CD4-positive, alpha-beta T cell treated with Interleukin-17A for 4 hours (primary cell): ENCODE data around the gene AMBN.
A peak's percentile ranks its signal among the peaks of the same experiment; 100 is the strongest.

ENCODE experiments used
- DNase-seq: peaks from one replicate; pipeline ENCODE4 v3.0.0-alpha.2; 2020; ENCODE audit warnings: mixed read lengths

AMBN gene, protein sequence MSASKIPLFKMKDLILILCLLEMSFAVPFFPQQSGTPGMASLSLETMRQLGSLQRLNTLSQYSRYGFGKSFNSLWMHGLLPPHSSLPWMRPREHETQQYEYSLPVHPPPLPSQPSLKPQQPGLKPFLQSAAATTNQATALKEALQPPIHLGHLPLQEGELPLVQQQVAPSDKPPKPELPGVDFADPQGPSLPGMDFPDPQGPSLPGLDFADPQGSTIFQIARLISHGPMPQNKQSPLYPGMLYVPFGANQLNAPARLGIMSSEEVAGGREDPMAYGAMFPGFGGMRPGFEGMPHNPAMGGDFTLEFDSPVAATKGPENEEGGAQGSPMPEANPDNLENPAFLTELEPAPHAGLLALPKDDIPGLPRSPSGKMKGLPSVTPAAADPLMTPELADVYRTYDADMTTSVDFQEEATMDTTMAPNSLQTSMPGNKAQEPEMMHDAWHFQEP

DNA sequence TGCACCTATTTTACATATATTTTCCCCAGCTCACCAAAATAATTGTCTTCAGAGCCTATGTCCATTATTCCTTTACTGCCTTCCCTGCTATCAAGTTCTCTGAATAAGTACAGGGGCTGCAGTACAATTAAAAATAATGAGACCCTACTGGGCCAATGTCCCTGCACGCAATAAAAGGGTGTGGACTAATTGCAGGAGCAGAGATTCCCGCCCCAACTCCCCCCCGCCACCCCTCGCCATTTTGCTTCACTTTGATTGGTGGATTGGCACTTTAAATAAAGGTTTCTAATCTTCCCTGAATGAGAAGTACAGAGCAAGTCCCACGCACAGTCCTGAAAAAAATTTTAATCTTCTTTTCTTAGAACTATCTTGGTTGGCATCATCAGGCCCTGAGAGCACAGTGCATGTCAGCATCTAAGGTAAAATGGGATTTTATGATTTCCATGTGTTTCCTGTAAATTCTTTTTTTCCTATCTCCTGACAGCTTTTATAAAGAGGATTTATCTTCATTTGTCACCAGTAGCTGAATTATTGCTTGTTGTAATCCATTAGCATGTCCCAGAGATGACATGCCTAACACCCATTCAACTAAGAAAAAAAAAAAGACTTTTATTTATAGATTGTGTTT lies at the start of gene AMBN:
Gene AMBN (plus strand): TSS at position 302 of the 628 bp plus-strand sequence. CDS start 103 bp downstream, at position 405.
- no peak for DNase-seq

DNA sequence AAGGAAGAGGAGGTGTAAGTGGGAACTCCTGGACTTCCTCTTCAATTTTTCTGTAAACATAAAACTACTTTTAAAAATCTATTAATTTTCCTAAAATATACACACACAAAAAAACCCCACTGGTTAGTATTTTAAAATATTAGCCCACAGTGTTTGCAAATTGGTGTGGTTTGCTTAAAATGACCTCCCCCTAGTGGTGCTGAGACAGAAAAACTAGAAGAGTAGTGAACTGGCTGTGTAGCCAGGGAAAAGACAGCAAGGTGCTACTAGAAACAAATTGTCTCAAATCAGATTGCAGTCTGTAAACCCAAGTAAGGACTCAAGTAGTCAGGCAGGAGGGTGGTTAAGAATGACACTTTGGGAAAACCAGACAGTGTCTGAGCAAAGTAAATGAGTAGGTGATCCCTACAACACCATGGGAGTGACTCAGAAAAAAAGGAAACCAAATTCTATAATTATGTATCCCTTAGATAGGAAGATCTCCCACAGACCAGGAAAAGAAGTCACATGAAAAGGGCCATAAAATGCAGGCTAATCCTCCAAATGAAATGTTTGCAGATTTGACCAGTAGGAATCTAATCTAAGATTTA lies 47.7 kb upstream of the AMBN start:
- DNase-seq = no peak

DNA sequence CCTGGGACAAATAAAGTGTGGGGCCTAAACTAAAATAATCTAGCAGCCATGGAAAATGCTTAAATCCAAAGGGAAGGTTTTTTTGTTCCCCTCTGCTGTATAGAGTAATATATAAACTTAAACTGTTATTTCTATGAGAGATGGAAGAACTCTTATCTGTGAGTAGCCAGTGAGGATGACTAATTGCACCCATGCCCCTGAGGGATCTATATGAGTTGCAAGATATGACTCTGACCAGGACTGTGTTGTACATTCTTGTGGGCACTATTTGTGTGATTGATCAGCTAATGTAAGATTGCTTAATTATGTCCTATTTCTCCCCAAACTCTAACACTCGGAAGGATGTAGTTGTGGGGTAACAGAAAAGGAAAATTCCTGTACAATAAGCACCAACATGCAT lies 35.2 kb upstream of the AMBN start:
- DNase-seq = no peak

DNA sequence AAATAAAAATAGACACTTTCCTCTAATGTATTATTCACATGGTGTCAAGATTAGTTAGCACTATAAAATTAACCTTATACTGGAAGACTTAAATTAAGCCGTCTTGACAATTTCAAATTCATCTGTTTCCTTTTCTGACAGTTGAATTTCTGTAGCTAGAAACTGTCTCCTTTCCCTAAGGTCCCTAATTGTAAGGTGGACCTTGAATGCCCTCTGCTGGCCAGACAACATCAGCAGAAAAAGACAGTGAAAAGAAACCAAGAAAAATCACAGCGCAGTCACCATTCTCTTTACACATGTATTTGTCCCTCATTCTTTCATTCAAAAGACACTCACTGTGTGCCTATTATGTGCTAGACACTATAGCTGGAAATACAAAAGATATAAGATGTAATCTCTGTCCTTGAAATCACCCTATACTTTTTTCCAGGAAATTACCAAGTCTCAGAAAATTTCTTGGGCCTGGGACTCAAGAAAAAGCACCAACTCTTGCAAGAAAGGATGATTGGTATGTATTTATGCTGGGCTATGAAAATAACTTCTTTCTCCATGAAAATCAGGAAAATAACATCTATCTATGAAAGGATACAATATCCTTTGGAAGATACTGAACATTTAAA lies 32.7 kb upstream of the AMBN start:
- DNase-seq = peak; percentile 34

DNA sequence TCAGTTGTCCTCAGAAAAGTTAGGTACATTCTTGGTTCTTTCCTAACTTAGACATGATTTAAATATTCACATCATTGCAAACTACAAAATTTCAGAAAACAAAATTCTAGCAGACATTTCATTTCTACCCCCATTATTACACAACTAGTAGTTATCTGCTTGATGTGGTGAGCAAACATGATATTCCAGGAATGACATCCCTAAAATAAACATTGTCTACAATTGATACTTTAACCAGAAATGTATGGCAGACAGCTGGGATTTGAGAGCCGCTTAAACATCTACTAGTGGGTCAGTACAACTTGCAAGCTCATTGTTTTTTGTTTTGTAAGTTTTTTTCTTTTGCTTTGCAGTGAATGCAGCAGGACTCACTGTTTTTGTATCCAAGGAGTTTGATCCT lies 32.1 kb upstream of the AMBN start:
- DNase-seq = no peak

DNA sequence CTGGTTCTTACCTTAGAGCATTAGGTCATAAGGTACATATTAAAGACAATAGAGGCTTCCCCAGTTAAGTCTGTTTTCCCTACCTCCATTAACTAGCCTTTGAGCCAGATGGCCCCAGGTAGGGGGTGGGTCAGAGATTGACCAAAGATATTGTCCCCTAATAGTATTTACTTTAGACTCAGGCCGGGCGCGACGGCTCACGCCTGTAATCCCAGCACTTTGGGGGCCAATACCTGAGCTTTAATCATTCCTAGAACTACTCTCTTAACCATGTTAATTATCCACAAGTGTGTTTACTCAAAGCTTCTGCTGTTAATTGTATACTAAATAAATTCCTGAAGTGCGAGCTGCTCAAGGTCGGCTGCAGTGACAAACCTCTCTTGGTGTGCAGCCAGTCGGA lies 28.0 kb upstream of the AMBN start:
- no peak for DNase-seq

DNA sequence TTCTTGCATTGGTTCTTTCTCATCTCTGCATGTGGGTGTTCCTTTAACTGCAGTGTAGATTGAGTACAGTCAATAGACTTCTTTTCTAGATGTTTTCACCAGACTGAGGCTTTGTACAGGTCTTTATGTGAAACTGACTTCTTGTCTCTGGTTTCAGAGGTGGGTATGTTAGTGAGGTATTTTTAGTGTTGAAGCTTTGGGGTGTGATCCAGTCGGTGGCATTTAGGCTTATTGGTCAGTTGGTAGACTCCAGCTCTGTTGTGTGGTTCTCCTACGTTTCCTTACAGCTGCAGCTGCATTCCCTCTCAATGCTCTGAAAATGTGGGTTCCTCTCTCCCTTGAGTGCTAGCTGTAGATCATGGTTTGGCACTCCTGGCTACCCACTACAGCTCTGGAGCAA lies 21.3 kb upstream of the AMBN start:
- no peak for DNase-seq

DNA sequence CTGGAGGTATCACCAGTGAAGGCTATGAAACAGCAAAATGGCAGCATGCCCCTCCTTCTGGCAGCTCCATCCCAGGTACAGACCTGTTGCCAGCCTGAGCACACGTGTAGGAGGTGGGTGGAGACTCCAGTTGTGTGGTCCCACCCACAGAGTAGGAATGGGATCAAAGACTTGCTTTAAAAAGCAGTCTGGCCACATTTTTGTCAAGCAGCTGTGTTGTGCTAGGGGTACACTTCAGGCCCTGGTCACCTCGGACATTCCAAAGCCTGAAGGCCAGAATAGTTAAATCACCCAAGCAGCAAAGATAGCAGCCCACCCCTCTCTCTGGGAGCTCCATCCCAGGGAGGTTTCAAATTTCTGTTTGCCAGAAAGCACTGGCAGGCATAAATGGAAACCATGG lies 20.3 kb upstream of the AMBN start:
- DNase-seq = no peak

DNA sequence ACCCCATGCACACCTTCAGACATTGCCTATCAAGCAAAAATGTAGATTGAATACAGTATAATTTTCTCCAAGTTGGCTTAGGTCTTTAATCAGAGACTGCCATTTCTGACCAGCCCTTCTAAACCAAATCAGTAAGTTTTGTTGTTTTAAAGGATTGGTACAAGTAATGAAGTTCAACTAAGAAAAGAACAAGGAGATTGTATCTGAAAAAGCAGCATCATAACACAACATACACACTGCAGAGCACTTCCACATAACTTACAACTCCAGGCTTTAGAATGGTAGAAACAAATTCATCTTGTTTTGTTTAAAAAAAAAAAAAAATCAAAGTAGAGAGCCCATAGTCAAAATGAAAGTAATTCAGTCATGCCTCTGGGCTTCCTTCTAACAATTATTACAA lies 16.1 kb upstream of the AMBN start:
- no peak for DNase-seq

DNA sequence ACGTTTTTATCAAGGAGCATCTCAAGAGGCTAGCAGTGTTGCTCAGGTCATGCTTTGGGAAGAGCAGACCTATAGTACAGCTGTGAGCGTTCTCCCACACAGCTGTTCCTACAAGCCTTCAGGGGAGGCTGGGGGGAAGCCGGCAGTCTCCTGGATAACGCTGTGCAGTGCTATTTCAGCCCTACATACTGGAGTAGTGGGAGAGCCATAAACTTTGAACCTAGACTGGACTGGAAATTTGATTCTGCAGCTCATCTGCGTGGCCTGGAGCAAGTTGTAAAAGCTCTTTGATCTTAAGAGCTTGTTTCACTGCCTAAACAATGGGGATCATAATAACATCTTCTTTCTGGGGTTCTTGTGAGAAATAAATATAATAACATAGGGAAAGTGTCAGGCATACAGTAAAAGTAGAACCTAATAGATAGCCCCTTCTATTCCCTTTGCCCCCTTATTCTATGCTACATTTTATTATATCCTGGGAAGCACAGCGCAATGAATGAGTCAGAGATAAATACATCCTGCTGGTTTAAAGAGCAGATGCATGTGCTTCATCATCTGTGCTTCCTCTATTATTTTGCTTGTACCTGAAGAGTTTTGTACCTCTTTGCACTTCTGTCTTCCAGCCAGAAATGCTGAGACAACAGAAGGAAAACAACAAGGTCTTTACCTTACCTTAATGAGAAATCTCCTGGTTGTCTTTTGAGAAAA lies 14.7 kb upstream of the AMBN start:
- no peak for DNase-seq

DNA sequence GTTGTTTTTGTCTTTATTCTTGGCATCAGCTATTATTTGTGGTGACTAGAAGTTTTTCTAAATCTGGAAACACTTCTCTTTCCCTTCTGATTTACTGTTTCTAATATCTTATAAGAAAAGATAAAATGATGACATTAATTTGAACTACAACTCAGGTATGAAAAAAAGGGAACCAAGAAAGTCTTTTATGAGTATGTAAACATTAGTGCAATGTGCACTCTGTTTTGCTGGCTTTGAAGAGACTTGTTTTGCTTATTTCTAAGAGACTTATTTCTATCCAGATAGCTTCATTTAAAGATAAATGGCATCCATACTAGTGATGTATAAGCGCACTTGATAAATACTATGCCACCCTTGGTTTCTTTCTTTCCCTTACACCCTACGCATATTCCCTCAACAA lies 10.1 kb upstream of the AMBN start:
- DNase-seq = no peak

DNA sequence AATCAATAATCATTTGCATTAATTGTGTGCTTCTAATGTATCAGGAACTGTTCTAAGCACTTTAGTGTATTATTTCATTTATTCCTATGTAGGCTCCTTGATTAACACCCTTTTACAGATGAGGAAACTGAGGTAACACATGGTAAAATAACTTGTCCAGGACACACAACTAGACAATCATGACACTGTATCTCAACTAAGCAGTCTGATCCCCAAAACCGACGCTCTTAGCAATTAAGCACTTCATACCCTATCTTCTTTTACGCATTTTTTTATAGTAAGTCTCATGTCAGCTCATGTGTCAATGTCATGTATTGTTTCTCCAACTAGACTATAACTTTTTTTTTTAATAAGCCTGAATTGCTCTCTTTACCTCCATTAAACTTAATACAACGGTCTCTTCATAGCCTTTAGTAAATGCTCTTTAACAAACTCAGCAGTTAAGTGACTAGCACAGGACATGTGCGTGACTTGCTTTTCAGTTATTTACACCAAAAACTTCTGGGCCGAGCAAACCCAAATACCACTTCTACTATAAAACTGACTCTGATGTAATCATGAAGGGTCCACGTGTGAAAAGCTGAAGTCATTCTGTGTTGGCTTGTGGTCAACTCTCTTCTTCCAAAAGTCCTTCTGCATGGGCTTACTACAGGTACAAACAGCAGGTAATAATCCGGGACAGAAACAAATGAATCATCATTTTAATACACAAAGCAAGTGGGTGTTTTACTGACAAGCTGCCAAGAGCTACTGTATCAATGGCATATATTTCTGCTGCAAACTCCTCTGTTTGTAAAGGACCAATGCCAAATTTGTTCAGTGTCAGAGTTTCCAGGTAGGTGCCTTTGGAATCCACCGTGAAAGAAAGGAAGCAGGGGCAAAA lies 7.9 kb upstream of the AMBN start:
- DNase-seq = no peak

DNA sequence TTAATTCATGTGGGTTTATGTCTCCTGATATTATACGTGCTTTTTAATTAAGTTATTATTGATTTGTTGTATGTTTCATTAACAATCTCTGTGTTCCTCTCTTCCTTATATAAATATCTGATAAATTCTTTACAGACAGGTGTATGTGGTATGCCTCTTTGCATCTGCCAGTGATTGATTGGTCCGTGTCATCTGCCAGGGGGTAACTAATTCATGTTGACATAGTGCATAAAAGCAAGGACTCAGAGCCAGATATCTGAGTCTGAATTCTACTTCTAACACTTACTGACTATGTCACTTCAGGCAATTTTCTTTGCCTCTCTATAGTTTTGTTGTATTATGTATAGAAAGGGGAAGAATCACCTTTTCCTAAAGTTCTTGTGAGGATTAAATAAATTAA lies 5.2 kb upstream of the AMBN start:
- no peak for DNase-seq

DNA sequence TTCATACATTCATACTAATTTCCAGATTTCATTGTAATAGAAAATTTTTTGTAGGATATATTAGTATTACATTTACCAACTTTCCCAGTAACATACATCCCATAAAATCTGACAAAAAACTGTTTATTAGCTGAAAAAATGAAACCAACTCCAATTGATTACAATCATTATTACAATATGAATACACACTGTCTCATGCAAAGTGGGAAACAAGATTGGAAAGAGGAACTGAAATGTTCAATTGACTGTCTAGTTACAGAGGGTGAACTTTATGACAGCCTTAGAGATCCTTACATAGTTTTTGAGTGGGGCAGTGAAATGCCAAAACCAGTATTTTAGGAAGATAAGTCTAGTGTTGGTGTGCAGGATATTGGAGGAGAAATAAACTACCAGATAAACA lies 2.3 kb upstream of the AMBN start:
- no peak for DNase-seq

DNA sequence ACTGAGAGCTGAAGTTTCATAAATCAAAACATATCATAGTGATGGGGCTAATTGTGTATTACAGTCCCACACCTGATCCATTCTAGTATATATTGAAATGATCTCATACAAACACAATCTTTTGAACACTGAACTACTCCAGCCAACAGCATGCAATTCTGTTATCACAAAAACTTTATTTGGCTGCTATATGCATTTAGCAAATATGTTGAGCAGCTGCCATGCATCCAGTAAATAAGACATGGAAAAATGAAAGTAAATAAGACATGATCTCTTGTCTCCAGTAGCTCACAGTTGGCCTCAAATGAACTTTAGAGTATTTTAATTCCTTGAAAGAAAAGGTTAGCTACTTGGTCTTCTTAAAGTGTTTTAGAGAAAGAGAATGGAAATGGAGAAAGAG lies 2.1 kb downstream of the AMBN start:
- no peak for DNase-seq

DNA sequence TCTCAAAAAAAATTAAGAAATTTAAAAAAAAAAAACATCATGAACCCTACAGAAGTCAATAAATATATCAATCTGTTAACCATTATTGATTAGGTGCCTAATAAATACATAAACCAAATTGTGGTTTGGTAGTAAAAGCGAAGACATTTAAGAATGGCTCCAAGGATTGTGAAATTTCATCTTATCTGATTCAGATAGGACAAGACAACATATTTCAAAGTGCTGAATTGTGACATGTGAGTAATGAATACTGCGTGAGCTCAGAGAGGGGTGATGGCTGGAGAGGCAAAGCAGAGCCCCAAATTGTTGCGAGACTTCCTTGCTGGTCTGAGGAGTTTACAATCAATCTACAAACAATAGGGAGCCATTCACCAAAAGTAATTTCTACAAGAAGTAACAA lies 8.2 kb downstream of the AMBN start:
- DNase-seq = no peak

DNA sequence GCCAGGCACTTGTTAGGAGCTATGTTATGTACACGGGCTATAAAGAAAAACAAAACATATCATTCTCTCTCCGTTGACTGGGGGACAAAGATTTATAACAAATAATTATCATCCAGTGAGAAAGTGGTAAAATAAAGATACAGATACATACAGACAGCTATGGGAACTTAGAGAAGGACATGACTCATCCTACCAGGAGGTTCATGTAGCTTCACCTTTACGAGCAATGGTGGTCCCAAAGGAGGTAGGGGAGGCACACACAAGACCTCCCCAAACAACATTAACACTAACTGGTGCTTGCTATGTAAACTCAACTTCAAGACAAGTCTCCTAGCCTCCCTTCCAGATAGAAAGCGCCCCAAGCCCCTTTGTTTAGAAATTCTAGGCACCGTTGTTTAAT lies 8.9 kb downstream of the AMBN start:
- no peak for DNase-seq

DNA sequence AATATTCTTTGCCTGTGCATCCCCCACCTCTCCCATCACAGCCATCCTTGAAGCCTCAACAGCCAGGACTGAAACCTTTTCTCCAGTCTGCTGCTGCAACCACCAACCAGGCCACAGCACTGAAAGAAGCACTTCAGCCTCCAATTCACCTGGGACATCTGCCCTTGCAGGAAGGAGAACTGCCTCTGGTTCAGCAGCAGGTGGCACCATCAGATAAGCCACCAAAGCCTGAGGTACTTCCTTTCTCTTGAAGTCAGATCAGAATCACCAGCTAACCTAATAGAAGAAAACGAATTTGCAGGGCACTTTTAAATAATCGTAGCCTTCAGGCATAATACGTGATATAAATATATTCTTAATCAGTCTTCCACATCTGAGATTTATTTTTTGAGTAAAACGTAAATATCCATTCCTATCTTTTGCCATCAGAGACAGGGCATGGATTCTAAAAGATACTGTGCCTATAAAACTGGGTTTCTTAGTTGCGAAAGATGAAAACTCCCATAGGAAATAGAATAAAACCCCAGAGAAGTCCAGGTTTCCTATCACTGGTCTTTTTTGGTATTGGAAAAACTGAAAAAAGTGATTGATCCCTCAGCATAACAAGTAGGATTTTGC lies 9.5 kb downstream of the AMBN start:
- DNase-seq = peak; percentile 68

DNA sequence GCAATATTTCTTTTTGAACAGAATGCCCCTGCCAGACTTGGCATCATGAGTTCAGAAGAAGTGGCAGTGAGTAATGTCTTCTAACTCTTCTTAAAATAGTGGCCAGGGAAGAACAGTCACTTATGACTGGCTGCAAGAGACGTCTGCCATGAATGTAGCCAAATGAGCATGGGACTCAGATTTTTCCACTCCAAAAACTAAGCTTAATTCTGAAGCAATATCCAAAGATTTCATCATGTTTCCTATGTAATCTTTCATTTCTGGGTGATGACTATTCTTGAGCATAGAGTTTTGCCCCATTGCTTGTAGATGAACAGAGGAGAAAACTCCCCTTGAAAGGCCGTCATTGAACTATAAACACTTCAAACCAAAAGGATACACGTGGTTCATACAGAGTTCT lies 11.8 kb downstream of the AMBN start:
- no peak for DNase-seq

DNA sequence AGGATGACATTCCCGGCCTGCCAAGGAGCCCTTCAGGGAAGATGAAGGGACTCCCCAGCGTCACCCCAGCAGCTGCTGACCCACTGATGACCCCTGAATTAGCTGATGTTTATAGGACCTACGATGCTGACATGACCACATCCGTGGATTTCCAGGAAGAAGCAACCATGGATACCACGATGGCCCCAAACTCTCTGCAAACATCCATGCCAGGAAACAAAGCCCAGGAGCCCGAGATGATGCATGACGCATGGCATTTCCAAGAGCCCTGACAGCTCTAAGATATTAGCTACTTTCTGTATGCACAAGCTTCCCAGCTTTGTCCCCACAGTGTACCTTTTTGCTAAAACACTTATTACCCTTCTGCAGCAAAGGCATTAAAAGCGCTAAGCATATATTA lies 14.4 kb downstream of the AMBN start:
- no peak for DNase-seq

DNA sequence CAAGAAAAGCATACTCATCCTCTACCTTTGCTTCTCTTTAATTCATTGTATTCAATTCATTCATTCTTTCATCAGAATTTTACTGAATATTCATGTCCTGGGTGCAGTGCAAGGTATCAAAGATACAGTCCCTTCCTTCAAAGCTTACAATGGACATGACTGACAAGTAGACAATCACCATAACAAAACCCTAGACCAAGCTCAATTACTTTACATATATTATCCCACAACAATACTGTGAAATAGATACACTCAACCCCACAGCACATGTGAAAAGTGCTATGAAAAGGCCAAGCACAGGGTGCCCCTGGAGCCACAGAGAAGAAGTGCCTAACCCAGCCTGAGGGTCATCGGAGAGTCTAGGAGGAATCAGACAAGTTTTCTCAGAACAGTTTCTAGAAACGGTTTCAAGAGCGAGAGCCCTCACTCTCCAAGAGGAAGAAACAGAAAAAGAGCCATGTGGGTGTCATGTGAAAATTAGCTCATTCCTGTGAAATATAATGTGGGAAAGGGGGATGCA lies 15.3 kb downstream of the AMBN start:
- no peak for DNase-seq
